PC-3 (cell line): ENCODE measurements around the gene AATF. TPM values are rescaled to one million over a fixed set of nuclear protein-coding genes. Genes with fewer than 3 reads are reported as not detected.

Source experiments
- ATAC-seq: fragments of 200-7000 bp; cut with Tn5 transposase; 2 replicates; pipeline ENCODE4 v1.9.1; 2020; ENCODE audit warnings: mild to moderate bottlenecking, moderate library complexity
- BruUV-seq: library from RNA; stranded (reverse); fragments of 400-500 nt; replicated peaks from 2 replicates; lab custom pipeline; 2021; lab: Mats Ljungman, UMichigan
- CTCF ChIA-PET: fragments of 300-600 bp; sonication (Branson Sonifier 250); formaldehyde crosslinking; loops from one replicate; lab custom pipeline; 2022; ENCODE audit warnings: antibody characterized with exemption; lab: Charles Lee
- POLR2A ChIA-PET: fragments of 300-600 bp; sonication (Branson Sonifier 250); formaldehyde crosslinking; loops from one replicate; lab custom pipeline; 2022; ENCODE audit warnings: antibody characterized with exemption; ENCODE audit not compliant: unreplicated experiment; lab: Charles Lee
- DNase-seq: peaks from one replicate; pipeline ENCODE4 v3.0.0-alpha.2; 2015
- H2AFZ ChIP-seq: fragments of 300-600 bp; sonication (generic); 2 replicates; pipeline ENCODE4 v1.6.0; 2016; ENCODE audit warnings: antibody characterized with exemption, low read length
- H3F3A ChIP-seq: fragments of 300-600 bp; sonication (generic); one replicate; pipeline ENCODE4 v1.6.0; 2017; ENCODE audit warnings: antibody characterized with exemption, low read length, control low read depth, mild to moderate bottlenecking; ENCODE audit not compliant: unreplicated experiment
- H3K27ac ChIP-seq: fragments of 300-600 bp; sonication (generic); 2 replicates; pipeline ENCODE4 v1.5.1; 2016; ENCODE audit warnings: mild to moderate bottlenecking, low read length
- H3K27me3 ChIP-seq: fragments of 300-600 bp; sonication (generic); 2 replicates; pipeline ENCODE4 v1.6.1; 2016; ENCODE audit warnings: low read length, mixed read lengths
- H3K36me3 ChIP-seq: fragments of 300-600 bp; sonication (generic); 2 replicates; pipeline ENCODE4 v1.6.1; 2016; ENCODE audit warnings: low read depth, mixed run types, low read length, mixed read lengths
- H3K4me1 ChIP-seq: fragments of 300-600 bp; sonication (generic); 2 replicates; pipeline ENCODE4 v1.5.1; 2016; ENCODE audit warnings: low read length; ENCODE audit not compliant: insufficient read depth
- H3K4me2 ChIP-seq: fragments of 300-600 bp; sonication (generic); 2 replicates; pipeline ENCODE4 v1.6.0; 2016; ENCODE audit warnings: low read length
- H3K4me3 ChIP-seq: fragments of 300-600 bp; sonication (generic); 2 replicates; pipeline ENCODE4 v1.5.1; 2016; ENCODE audit warnings: mild to moderate bottlenecking, low read length, mixed read lengths
- H3K79me2 ChIP-seq: fragments of 300-600 bp; sonication (generic); 2 replicates; pipeline ENCODE4 v1.6.1; 2017; ENCODE audit warnings: low read length, mixed read lengths
- H3K9ac ChIP-seq: fragments of 300-600 bp; sonication (generic); 2 replicates; pipeline ENCODE4 v1.6.0; 2016; ENCODE audit warnings: mild to moderate bottlenecking, low read length
- H3K9me2 ChIP-seq: fragments of 300-600 bp; sonication (generic); replicated peaks from 2 replicates; pipeline ENCODE4 v1.6.1; 2016; ENCODE audit warnings: mixed run types, low read length, mixed read lengths
- H3K9me3 ChIP-seq: fragments of 300-600 bp; sonication (generic); 2 replicates; pipeline ENCODE4 v1.6.1; 2016; ENCODE audit warnings: low read length, mixed read lengths
- H4K20me1 ChIP-seq: fragments of 300-600 bp; sonication (generic); 2 replicates; pipeline ENCODE4 v1.6.1; 2016; ENCODE audit warnings: low read length, mixed read lengths
- CTCF ChIP-seq: fragments of 300-600 bp; sonication (generic); conservative IDR thresholded peaks from 2 replicates; pipeline ENCODE4 v1.5.1; 2017; ENCODE audit warnings: antibody characterized with exemption, low read depth, mild to moderate bottlenecking, low read length
- EZH2 ChIP-seq: fragments of 300-600 bp; sonication (generic); IDR thresholded peaks from one replicate; pipeline ENCODE4 v1.6.1; 2017; ENCODE audit warnings: antibody characterized with exemption, mild to moderate bottlenecking, low read length; ENCODE audit not compliant: unreplicated experiment
- EZH2phosphoT487 ChIP-seq: fragments of 300-600 bp; sonication (generic); IDR thresholded peaks from 2 replicates; pipeline ENCODE4 v1.6.1; 2018; ENCODE audit warnings: mild to moderate bottlenecking, antibody characterized with exemption, low read length, borderline replicate concordance
- intact Hi-C: fragments of 100-400 bp; cut with micrococcal nuclease; formaldehyde crosslinking; loops from 2 replicates; pipeline ENCODE4 v1.9.0; 2023
- total RNA-seq: library from RNA; depleted of rRNA; stranded (reverse); fragments of >200 nt; gene quantifications from 2 replicates; pipeline ENCODE4 v1.2.3, GENCODE V29; 2014

The AATF gene
- total RNA-seq, 1 experiment from 2014 or later: 25.5 TPM

- H3K36me3 ChIP-seq: no peaks in the 10 kb centered on the region
- no peaks in the 10 kb centered on the region for H3F3A ChIP-seq
- H3K9ac ChIP-seq: no peak overlapping the region
- CTCF ChIA-PET: no interaction called here
- TF ChIP-seq CTCF (no peak), EZH2phosphoT487 (no peak), EZH2 (no peak)
- POLR2A ChIA-PET: no interaction called here
- H3K79me2 ChIP-seq: no peaks in the 10 kb centered on the region
- no peak overlapping the region for H2AFZ ChIP-seq
- H3K4me3 ChIP-seq: no peak overlapping the region
- H3K27ac ChIP-seq: no peak overlapping the region
- no peaks in the 10 kb centered on the region for H3K27me3 ChIP-seq
- H3K4me1 ChIP-seq: peaks cover 11% of the 10 kb centered on the region; the same call in 1 of the 2 replicates
- intact Hi-C loops: no loop called here
- BruUV-seq: no TSS peak
- H3K9me3 ChIP-seq: no peaks in the 10 kb centered on the region
- H3K4me2 ChIP-seq: no peak overlapping the region
- DNase-seq (no peak), ATAC-seq (no peak)
- H3K9me2 ChIP-seq: no peaks in the 10 kb centered on the region
- no peaks in the 10 kb centered on the region for H4K20me1 ChIP-seq
Observed at GRCh38 chr17:37064206-37064605, 115.5 kb downstream of the AATF start.

- peaks cover 11% of the 10 kb centered on the region; the same call in 1 of the 2 replicates for H3K4me1 ChIP-seq
- H3K27me3 ChIP-seq: no peaks in the 10 kb centered on the region
- BruUV-seq: no TSS peak
- no peak for TF ChIP-seq EZH2phosphoT487
- no peak for TF ChIP-seq CTCF
- TF ChIP-seq EZH2: no peak
- ChIA-PET POLR2A (no interaction called here), CTCF (no interaction called here)
- DNase-seq (no peak), ATAC-seq (no peak)
- intact Hi-C loops: no loop called here
- H3K9ac ChIP-seq: no peak overlapping the region
- H3F3A ChIP-seq: no peaks in the 10 kb centered on the region
- H3K27ac ChIP-seq: no peak overlapping the region
- H3K79me2 ChIP-seq: no peaks in the 10 kb centered on the region
- no peaks in the 10 kb centered on the region for H4K20me1 ChIP-seq
- no peak overlapping the region for H3K4me3 ChIP-seq
- no peaks in the 10 kb centered on the region for H3K36me3 ChIP-seq
- H3K4me2 ChIP-seq: no peak overlapping the region
- H3K9me2 ChIP-seq: no peaks in the 10 kb centered on the region
- no peaks in the 10 kb centered on the region for H3K9me3 ChIP-seq
- H2AFZ ChIP-seq: no peak overlapping the region
Observed at GRCh38 chr17:37064956-37065355, 116.2 kb downstream of the AATF start.

GRCh38 chr17:37065486-37066321 is 117.0 kb downstream of the AATF start:
- no peaks in the 10 kb centered on the region for H3F3A ChIP-seq
- intact Hi-C loops: no loop called here
- DNase-seq (no peak), ATAC-seq (no peak)
- no TSS peak for BruUV-seq
- H3K79me2 ChIP-seq: no peaks in the 10 kb centered on the region
- POLR2A ChIA-PET: interaction anchor here (0.6 kb wide), 1 partner anchor 56 kb away, joined by 4 read pairs; no protein-coding TSS in a partner anchor
- no peaks in the 10 kb centered on the region for H3K9me3 ChIP-seq
- no peak overlapping the region for H2AFZ ChIP-seq
- H3K9me2 ChIP-seq: no peaks in the 10 kb centered on the region
- H3K9ac ChIP-seq: no peak overlapping the region
- TF ChIP-seq CTCF (no peak), EZH2 (no peak), EZH2phosphoT487 (no peak)
- H3K27ac ChIP-seq: no peak overlapping the region
- peaks cover 11% of the 10 kb centered on the region; the same call in 1 of the 2 replicates for H3K4me1 ChIP-seq
- no peak overlapping the region for H3K4me3 ChIP-seq
- H3K4me2 ChIP-seq: no peak overlapping the region
- H3K36me3 ChIP-seq: no peaks in the 10 kb centered on the region
- no peaks in the 10 kb centered on the region for H3K27me3 ChIP-seq
- H4K20me1 ChIP-seq: no peaks in the 10 kb centered on the region
- CTCF ChIA-PET: no interaction called here
